Mesenchymal stem cell (in vitro differentiated cells and primary cell): ENCODE results near the gene RGPD6.
"Not testable (repeated sequence)": the region's sequence is repeated elsewhere in the genome, so short reads cannot be mapped to it uniquely, and the experiment has no call there.

ENCODE experiments used
- DNase-seq: peaks from one replicate; pipeline ENCODE4 v3.0.0-alpha.2; 2013
- H2AFZ ChIP-seq: one replicate; pipeline ENCODE4 v1.6.1; 2013; ENCODE audit warnings: low read depth, mild to moderate bottlenecking, control low read depth, inconsistent platforms, low read length, moderate library complexity
- H2AK5ac ChIP-seq: 2 replicates; pipeline ENCODE4 v1.6.1; 2013; ENCODE audit warnings: low read length, moderate library complexity, mild to moderate bottlenecking, inconsistent platforms; ENCODE audit not compliant: severe bottlenecking
- H2BK120ac ChIP-seq: one replicate; pipeline ENCODE4 v1.6.1; 2013; ENCODE audit warnings: low read depth, mild to moderate bottlenecking, inconsistent platforms, low read length, moderate library complexity
- H2BK12ac ChIP-seq, 2 experiments: one replicate each; pipeline ENCODE4 v1.6.1; 2013; ENCODE audit warnings: inconsistent platforms in 2 of 2, low read length in 2 of 2, mild to moderate bottlenecking in 2 of 2, moderate library complexity in 2 of 2, control low read depth in 1 of 2
- H2BK15ac ChIP-seq: one replicate; pipeline ENCODE4 v1.6.1; 2013; ENCODE audit warnings: mild to moderate bottlenecking, low read depth, inconsistent platforms; ENCODE audit not compliant: poor library complexity, severe bottlenecking
- H2BK5ac ChIP-seq: 2 replicates; pipeline ENCODE4 v1.6.1; 2013; ENCODE audit warnings: low read depth, mild to moderate bottlenecking, low read length, control low read depth, inconsistent platforms; ENCODE audit not compliant: poor library complexity, severe bottlenecking
- H3K14ac ChIP-seq, 2 experiments: one replicate each; pipeline ENCODE4 v1.6.1; 2013; ENCODE audit warnings: inconsistent platforms in 2 of 2, low read length in 2 of 2, control low read depth in 1 of 2, mild to moderate bottlenecking in 1 of 2, moderate library complexity in 1 of 2
- H3K18ac ChIP-seq, 2 experiments: one replicate each; pipeline ENCODE4 v1.6.1; 2013; ENCODE audit warnings: inconsistent platforms in 2 of 2, low read length in 2 of 2, control low read depth in 1 of 2, low read depth in 1 of 2, mild to moderate bottlenecking in 1 of 2
- H3K23ac ChIP-seq, 2 experiments: one replicate each; pipeline ENCODE4 v1.6.1; 2013; ENCODE audit warnings: inconsistent platforms in 2 of 2, low read length in 2 of 2, mild to moderate bottlenecking in 2 of 2, moderate library complexity in 2 of 2, control low read depth in 1 of 2
- H3K27ac ChIP-seq: 2 replicates; pipeline ENCODE4 v1.5.1; 2013; ENCODE audit warnings: mild to moderate bottlenecking, moderate library complexity, low read length, control low read depth, inconsistent platforms; ENCODE audit not compliant: poor library complexity, severe bottlenecking
- H3K27me3 ChIP-seq, 2 experiments: 2 replicates each; pipeline versions ENCODE4 v1.6.1 to v1.7.0; 2013; ENCODE audit warnings: low read length in 2 of 2, mild to moderate bottlenecking in 2 of 2, moderate library complexity in 2 of 2, control low read depth in 1 of 2, inconsistent platforms in 1 of 2; ENCODE audit not compliant: control insufficient read depth in 1 of 2, insufficient read depth in 1 of 2
- H3K36me3 ChIP-seq, 2 experiments: 2 replicates each; pipeline versions ENCODE4 v1.6.1 to v1.7.0; 2013; ENCODE audit warnings: low read length in 2 of 2, control low read depth in 1 of 2, inconsistent platforms in 1 of 2, low read depth in 1 of 2, mild to moderate bottlenecking in 1 of 2; ENCODE audit not compliant: insufficient read depth in 2 of 2, control insufficient read depth in 1 of 2
- H3K4ac ChIP-seq, 2 experiments: one replicate each; pipeline ENCODE4 v1.6.1; 2013; ENCODE audit warnings: inconsistent platforms in 2 of 2, low read length in 2 of 2, mild to moderate bottlenecking in 2 of 2, moderate library complexity in 2 of 2, control low read depth in 1 of 2, low read depth in 1 of 2
- H3K4me1 ChIP-seq: 2 replicates; pipeline ENCODE4 v1.6.1; 2013; ENCODE audit warnings: low read depth, low read length, control low read depth; ENCODE audit not compliant: control insufficient read depth, insufficient read depth
- H3K4me2 ChIP-seq: 2 replicates; pipeline ENCODE4 v1.6.1; 2013; ENCODE audit warnings: low read length, mild to moderate bottlenecking, inconsistent platforms; ENCODE audit not compliant: poor library complexity, severe bottlenecking
- H3K4me3 ChIP-seq, 2 experiments: 2 replicates each; pipeline versions ENCODE4 v1.5.1 to v1.7.0; 2013; ENCODE audit warnings: low read length in 2 of 2, mild to moderate bottlenecking in 2 of 2, control low read depth in 1 of 2, low read depth in 1 of 2; ENCODE audit not compliant: insufficient read depth in 1 of 2
- H3K79me1 ChIP-seq: replicated peaks from 2 replicates; pipeline ENCODE4 v1.6.1; 2013; ENCODE audit warnings: mild to moderate bottlenecking, control low read depth, low read length, inconsistent platforms; ENCODE audit not compliant: poor library complexity, severe bottlenecking
- H3K9ac ChIP-seq: 2 replicates; pipeline ENCODE4 v1.7.0; 2013; ENCODE audit warnings: mild to moderate bottlenecking, low read length, moderate library complexity
- H3K9me3 ChIP-seq: 2 replicates; pipeline ENCODE4 v1.7.0; 2013; ENCODE audit warnings: mild to moderate bottlenecking, low read length; ENCODE audit not compliant: control insufficient read depth
- H4K8ac ChIP-seq: one replicate; pipeline ENCODE4 v1.6.1; 2013; ENCODE audit warnings: inconsistent platforms, mild to moderate bottlenecking, low read length, moderate library complexity
- H4K91ac ChIP-seq: one replicate; pipeline ENCODE4 v1.6.1; 2013; ENCODE audit warnings: mild to moderate bottlenecking, low read length, inconsistent platforms
- WGBS: methylation state at CpG from one replicate; pipeline ENCODE4 v1.1.7; 2013; ENCODE audit warnings: mixed read lengths; 5-methylcytosine and 5-hydroxymethylcytosine counted together

The RGPD6 gene

DNA sequence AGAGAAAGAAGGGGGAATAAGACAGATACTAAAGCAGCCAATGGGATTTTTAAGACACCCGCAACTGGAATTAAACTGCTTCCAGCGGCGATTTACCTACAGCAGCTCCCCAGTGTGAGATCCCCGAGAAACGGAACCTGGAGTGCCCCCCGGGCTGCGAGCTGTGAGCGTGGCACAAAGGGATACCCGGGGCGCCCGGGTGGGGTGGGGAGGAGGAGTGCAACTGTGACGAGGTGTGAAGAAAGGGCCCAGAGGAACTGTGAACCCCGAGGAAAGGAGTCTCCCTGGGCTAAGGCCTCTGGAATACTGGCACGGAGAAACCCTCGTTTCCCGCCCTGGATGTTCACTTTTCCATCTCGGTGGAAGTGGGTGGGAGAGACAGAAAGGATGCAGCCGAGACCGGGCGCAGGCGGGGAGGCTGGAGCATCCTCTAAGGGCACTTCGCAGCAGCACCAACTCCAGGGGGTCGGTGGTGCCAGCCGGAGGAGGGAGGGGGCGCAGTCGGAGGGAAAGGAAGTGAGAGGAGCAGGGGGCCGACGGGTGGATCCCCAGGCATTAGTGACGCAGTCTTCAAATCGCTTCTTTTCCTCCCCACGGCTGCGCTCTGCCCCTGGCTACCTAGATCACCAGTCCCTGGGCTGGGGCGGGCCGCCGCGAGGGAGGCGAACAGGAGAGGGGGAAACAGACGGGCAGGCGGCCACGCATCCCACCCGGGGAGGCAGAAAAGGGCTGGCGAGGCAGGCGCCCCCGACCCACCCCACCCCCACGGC is 33.0 kb upstream of the RGPD6 start:
- H3K14ac ChIP-seq, DNase-seq, H4K91ac ChIP-seq, H2BK15ac ChIP-seq, H3K18ac ChIP-seq, H2AFZ ChIP-seq, H4K8ac ChIP-seq, H2AK5ac ChIP-seq, H2BK12ac ChIP-seq, H3K9ac ChIP-seq, H3K79me1 ChIP-seq, H3K27me3 ChIP-seq, H3K4me2 ChIP-seq, H2BK5ac ChIP-seq, H3K4me1 ChIP-seq, H3K4ac ChIP-seq, H3K23ac ChIP-seq, H3K4me3 ChIP-seq, H3K27ac ChIP-seq, H3K9me3 ChIP-seq, H2BK120ac ChIP-seq, H3K36me3 ChIP-seq: not testable (repeated sequence)
- no CpG with 5 or more reads among the region's 45 CpGs for WGBS

DNA sequence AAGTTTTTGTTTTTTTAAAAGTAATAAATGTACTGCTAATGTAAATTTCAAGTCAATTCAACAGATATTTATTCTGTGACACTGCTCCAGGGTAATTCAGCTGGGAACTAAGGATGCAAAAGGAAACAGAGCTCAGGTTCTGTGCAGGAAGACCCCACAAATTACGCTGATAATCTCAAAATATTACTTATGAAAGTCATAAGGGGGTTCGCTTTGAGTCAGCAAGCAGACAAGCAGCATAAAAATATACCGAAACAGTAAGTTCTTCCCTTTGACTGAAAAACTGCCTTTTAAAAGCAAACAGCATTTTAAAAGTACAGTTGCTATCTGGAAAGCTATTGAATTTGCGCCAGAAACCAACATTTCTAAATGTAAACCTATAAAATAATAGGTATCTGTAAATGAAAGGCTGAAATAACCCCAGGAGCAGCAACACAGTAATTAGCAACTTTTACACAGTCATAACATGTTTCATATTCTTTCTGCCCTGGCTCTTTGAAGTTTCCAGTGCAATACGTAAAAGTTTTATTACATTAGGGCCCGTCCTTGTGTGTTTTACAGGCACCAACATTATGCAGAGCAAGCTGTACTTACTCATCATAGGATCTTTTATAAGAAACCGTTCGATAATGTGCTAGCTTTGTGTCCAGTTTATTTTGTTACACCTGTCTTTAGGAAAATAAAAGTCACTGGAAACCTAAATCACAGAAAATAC is 31.9 kb upstream of the RGPD6 start:
- not testable (repeated sequence) for H3K4me2 ChIP-seq, H3K4me1 ChIP-seq, H4K8ac ChIP-seq, H2BK5ac ChIP-seq, H3K4me3 ChIP-seq, H2AK5ac ChIP-seq, H3K14ac ChIP-seq, DNase-seq, H3K23ac ChIP-seq, H3K79me1 ChIP-seq, H3K27ac ChIP-seq, H2BK120ac ChIP-seq, H3K9ac ChIP-seq, H3K4ac ChIP-seq, H3K27me3 ChIP-seq, H3K18ac ChIP-seq, H3K36me3 ChIP-seq, H2AFZ ChIP-seq, H3K9me3 ChIP-seq, H2BK15ac ChIP-seq, H4K91ac ChIP-seq, H2BK12ac ChIP-seq
- WGBS = no CpG with 5 or more reads among the region's 8 CpGs

- H2AK5ac ChIP-seq, H2AFZ ChIP-seq, H3K36me3 ChIP-seq: not testable (repeated sequence)
Observed at GRCh38 chr2:110605057-110605456, 28.0 kb upstream of the RGPD6 start.

DNA sequence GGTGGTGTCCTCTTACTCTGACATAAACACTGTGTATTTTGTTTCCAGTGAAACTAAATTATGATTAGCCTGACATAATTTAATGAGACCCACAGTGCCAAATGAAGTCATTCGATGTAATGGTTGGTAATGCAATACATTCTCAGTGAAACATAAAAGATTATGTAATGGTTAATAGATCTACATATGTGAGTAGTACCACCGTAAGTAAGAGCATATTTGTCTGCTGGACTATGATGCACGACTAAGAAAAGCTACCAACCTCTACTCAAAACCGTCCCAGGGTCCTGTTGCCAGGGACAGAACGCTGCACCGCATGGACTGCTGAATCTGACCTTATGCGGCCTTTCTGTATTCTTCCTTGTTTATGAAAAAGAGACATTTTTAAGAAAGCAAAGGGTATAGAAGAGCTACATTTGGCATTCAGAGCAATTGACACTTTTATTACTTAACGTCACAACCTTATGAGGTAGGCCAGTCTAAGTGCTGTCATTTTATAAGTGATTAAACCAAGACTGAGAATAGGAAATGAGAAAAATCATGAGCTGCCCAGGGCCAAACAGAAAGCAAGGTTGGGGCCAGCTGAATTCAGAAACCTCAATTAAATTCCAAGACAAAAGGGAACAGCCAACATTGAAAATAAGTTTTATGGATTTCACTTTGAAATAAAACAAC is 27.0 kb upstream of the RGPD6 start:
- H3K4me1 ChIP-seq, H4K91ac ChIP-seq, H3K14ac ChIP-seq, H2BK12ac ChIP-seq, H3K4me3 ChIP-seq, H3K27ac ChIP-seq, H3K23ac ChIP-seq, H2BK15ac ChIP-seq, H2AK5ac ChIP-seq, H3K9ac ChIP-seq, H2AFZ ChIP-seq, H3K4ac ChIP-seq, H3K36me3 ChIP-seq, H2BK5ac ChIP-seq, H3K9me3 ChIP-seq, H3K4me2 ChIP-seq, H3K27me3 ChIP-seq, DNase-seq, H3K18ac ChIP-seq, H4K8ac ChIP-seq, H2BK120ac ChIP-seq, H3K79me1 ChIP-seq: not testable (repeated sequence)
- no CpG with 5 or more reads among the region's 8 CpGs for WGBS

More at GRCh38 chr2:110605057-110605456, 28.0 kb upstream of the RGPD6 start:
- H3K79me1 ChIP-seq, H3K9me3 ChIP-seq, H3K27me3 ChIP-seq, H3K4me2 ChIP-seq, H2BK120ac ChIP-seq, H3K4me3 ChIP-seq, H4K91ac ChIP-seq, H3K18ac ChIP-seq, H3K14ac ChIP-seq, H2BK15ac ChIP-seq, H3K4ac ChIP-seq, H3K23ac ChIP-seq, H3K9ac ChIP-seq, H3K4me1 ChIP-seq, H4K8ac ChIP-seq, H2BK5ac ChIP-seq, H3K27ac ChIP-seq, DNase-seq, H2BK12ac ChIP-seq: not testable (repeated sequence)
- WGBS = 75% methylated on average over 2 of the region's 12 CpGs
